Cardiac fibroblast (primary cell): ENCODE results near the gene TRAPPC2B.

Experiments used
- DNase-seq, 2 donors: peaks; one replicate each; pipeline versions ENCODE4 v3.0.0 to v3.0.0-alpha.2; 2010; ENCODE audit warnings: low read depth in 2 of 2
- H3K4me3 ChIP-seq, 2 donors: replicated peaks in 1 of 2; 1 replicate in 1 of 2; 2 replicates in 1 of 2; pipeline ENCODE4 v1.5.1; 2011; ENCODE audit warnings: low read depth in 2 of 2, low read length in 2 of 2, mild to moderate bottlenecking in 2 of 2, moderate library complexity in 1 of 2
- TF ChIP-seq, protein P1 (sequence below): IDR thresholded peaks from one replicate; pipeline ENCODE4 v1.5.1; 2011; ENCODE audit warnings: low read depth, mild to moderate bottlenecking, low read length, inconsistent platforms

TRAPPC2B gene

GRCh38 chr19:57406516-57407123, 43.3 kb downstream of the TRAPPC2B start:
- H3K4me3 ChIP-seq: no peak overlapping the region
- TF ChIP-seq, protein P1, sequence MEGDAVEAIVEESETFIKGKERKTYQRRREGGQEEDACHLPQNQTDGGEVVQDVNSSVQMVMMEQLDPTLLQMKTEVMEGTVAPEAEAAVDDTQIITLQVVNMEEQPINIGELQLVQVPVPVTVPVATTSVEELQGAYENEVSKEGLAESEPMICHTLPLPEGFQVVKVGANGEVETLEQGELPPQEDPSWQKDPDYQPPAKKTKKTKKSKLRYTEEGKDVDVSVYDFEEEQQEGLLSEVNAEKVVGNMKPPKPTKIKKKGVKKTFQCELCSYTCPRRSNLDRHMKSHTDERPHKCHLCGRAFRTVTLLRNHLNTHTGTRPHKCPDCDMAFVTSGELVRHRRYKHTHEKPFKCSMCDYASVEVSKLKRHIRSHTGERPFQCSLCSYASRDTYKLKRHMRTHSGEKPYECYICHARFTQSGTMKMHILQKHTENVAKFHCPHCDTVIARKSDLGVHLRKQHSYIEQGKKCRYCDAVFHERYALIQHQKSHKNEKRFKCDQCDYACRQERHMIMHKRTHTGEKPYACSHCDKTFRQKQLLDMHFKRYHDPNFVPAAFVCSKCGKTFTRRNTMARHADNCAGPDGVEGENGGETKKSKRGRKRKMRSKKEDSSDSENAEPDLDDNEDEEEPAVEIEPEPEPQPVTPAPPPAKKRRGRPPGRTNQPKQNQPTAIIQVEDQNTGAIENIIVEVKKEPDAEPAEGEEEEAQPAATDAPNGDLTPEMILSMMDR: peak; percentile 92
- peak; percentile 63 to 69 for DNase-seq

- TF ChIP-seq, protein P1: no peak
- peak; percentile 95 for DNase-seq
- H3K4me3 ChIP-seq: peak within 1 kb of the TSS; percentile 97 to 98
These were observed 47.7 kb downstream of the TRAPPC2B start, which contains the start of gene ZNF17 for GRCh38 chr19:57410877-57411671. Gene ZNF17 (plus strand): TSS chr19:57411161. CDS start chr19:57413616, 2,455 bp downstream.
